Neutrophil (primary cell): ENCODE results near the gene SETDB1.

Experiments used
- H3K27ac ChIP-seq: fragments of 200-600 bp; sonication (generic); 2 replicates; pipeline ENCODE4 v1.5.1; 2016; ENCODE audit warnings: mild to moderate bottlenecking, moderate library complexity
- H3K27me3 ChIP-seq: fragments of 200-600 bp; sonication (generic); 2 replicates; pipeline ENCODE4 v1.6.0; 2016; ENCODE audit warnings: mild to moderate bottlenecking
- H3K36me3 ChIP-seq: fragments of 200-600 bp; sonication (generic); 2 replicates; pipeline ENCODE4 v1.5.1; 2017
- H3K4me1 ChIP-seq, 2 experiments: fragments of 200-600 bp in 1 of 2; sonication (generic) in 1 of 2; 1 replicate in 1 of 2; 2 replicates in 1 of 2; pipeline versions ENCODE4 v1.5.1 to v1.6.1; 2013 to 2016; ENCODE audit warnings: low read depth in 1 of 2, low read length in 1 of 2, mild to moderate bottlenecking in 1 of 2, moderate library complexity in 1 of 2; ENCODE audit not compliant: control insufficient read depth in 1 of 2, insufficient read depth in 1 of 2
- H3K4me3 ChIP-seq, 2 experiments: fragments of 200-600 bp in 1 of 2; sonication (generic) in 1 of 2; 1 replicate in 1 of 2; 2 replicates in 1 of 2; pipeline ENCODE4 v1.5.1; 2013 to 2016; ENCODE audit warnings: low read depth in 1 of 2, low read length in 1 of 2, mild to moderate bottlenecking in 1 of 2, moderate library complexity in 1 of 2
- H3K9me3 ChIP-seq: fragments of 200-600 bp; sonication (generic); 2 replicates; pipeline ENCODE4 v1.5.1; 2016
- CTCF ChIP-seq: fragments of 200-600 bp; sonication (generic); IDR thresholded peaks from 2 replicates; pipeline ENCODE4 v1.5.1; 2016; ENCODE audit warnings: antibody characterized with exemption

The SETDB1 gene

GRCh38 chr1:151000408-151000807, 74.2 kb downstream of the SETDB1 start:
- no peaks in the 10 kb centered on the region for H3K9me3 ChIP-seq
- TF ChIP-seq CTCF = no peak
- H3K4me3 ChIP-seq = peak overlapping the region in 1 of 2 experiments; percentile 90
- peak overlapping the region; percentile 96 for H3K27ac ChIP-seq
- no peaks in the 10 kb centered on the region for H3K27me3 ChIP-seq
- H3K36me3 ChIP-seq = peaks cover 62% of the 10 kb centered on the region
- H3K4me1 ChIP-seq = peaks cover 59 to 66% of the 10 kb centered on the region in 2 experiments

- peaks cover 59 to 76% of the 10 kb centered on the region in 2 experiments for H3K4me1 ChIP-seq
- peak overlapping the region; percentile 90 to 99 for H3K4me3 ChIP-seq
- peak overlapping the region; percentile 96 for H3K27ac ChIP-seq
- H3K27me3 ChIP-seq = no peaks in the 10 kb centered on the region
- no peaks in the 10 kb centered on the region for H3K9me3 ChIP-seq
- peaks cover 50% of the 10 kb centered on the region for H3K36me3 ChIP-seq
- no peak for TF ChIP-seq CTCF
These were observed 75.4 kb downstream of the SETDB1 start for GRCh38 chr1:151001602-151002001.

GRCh38 chr1:151002051-151002450, 75.9 kb downstream of the SETDB1 start:
- Histone ChIP-seq H3K27me3 (no peaks in the 10 kb centered on the region), H3K27ac (peak overlapping the region; percentile 96), H3K36me3 (peaks cover 46% of the 10 kb centered on the region), H3K4me1 (peaks cover 63 to 80% of the 10 kb centered on the region in 2 experiments), H3K4me3 (peak overlapping the region; percentile 90 to 99), H3K9me3 (no peaks in the 10 kb centered on the region)
- TF ChIP-seq CTCF = no peak

GRCh38 chr1:151002611-151003010, 76.4 kb downstream of the SETDB1 start:
- Histone ChIP-seq H3K27me3 (no peaks in the 10 kb centered on the region), H3K36me3 (peaks cover 40% of the 10 kb centered on the region), H3K4me3 (peak overlapping the region; percentile 90 to 99), H3K4me1 (peaks cover 68 to 86% of the 10 kb centered on the region in 2 experiments), H3K27ac (peak overlapping the region; percentile 96), H3K9me3 (no peaks in the 10 kb centered on the region)
- no peak for TF ChIP-seq CTCF

GRCh38 chr1:151003180-151003579, 77.0 kb downstream of the SETDB1 start:
- Histone ChIP-seq H3K4me1 (peaks cover 73 to 91% of the 10 kb centered on the region in 2 experiments), H3K4me3 (peak overlapping the region; percentile 90 to 99), H3K9me3 (no peaks in the 10 kb centered on the region), H3K27ac (peak overlapping the region; percentile 96), H3K36me3 (peaks cover 34% of the 10 kb centered on the region), H3K27me3 (no peaks in the 10 kb centered on the region)
- TF ChIP-seq CTCF = no peak
